NCI-H226 (cell line): ENCODE measurements around the gene DND1.
"Not testable (repeated sequence)": the region's sequence is repeated elsewhere in the genome, so short reads cannot be mapped to it uniquely, and the experiment has no call there.

Source experiments
- DNase-seq: peaks from one replicate; pipeline ENCODE4 v3.0.0-alpha.2; 2015

The DND1 gene

DNA sequence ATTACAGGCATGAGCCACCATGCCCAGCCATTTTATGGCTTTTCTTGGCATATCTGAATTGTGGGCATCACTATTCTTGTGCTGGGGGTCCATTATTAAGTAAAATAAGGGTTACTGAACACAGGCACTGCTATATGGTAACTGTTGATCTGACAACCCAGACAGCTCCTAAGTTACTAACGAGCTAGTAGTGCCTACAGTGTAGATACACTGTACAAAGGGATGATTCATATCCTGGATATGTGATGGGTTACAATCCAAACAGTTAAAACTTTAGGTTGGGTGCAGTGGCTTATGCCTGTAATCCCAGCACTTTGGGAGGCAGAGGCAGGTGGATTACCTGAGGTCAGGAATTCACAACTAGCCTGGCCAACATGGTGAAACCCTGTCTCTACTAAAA lies 44.7 kb downstream of the DND1 start:
- peak; percentile 56 for DNase-seq

DNA sequence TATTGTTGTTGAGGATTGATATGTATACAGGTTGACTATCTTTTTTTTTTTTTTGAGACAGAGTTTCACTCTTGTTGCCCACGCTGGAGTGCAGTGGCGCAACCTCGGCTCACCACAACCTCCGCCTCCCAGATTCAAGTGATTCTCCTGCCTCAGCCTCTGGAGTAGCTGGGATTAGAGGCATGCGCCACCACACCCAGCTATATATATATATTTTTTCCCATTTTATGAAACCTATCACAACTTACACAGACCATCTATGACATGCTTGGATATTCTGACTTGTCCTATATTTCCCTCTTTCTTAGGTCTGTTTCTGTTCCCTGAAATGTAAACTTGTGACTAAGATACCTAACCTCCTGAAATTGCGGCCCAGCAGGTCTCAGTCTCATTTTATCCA lies 45.4 kb downstream of the DND1 start:
- no peak for DNase-seq

- DNase-seq, result not testable (repeated sequence)
These were observed 48.5 kb downstream of the DND1 start for GRCh38 chr5:140624886-140625285.

GRCh38 chr5:140623061-140623460 lies 50.3 kb downstream of the DND1 start:
- DNase-seq, result not testable (repeated sequence)

DNA sequence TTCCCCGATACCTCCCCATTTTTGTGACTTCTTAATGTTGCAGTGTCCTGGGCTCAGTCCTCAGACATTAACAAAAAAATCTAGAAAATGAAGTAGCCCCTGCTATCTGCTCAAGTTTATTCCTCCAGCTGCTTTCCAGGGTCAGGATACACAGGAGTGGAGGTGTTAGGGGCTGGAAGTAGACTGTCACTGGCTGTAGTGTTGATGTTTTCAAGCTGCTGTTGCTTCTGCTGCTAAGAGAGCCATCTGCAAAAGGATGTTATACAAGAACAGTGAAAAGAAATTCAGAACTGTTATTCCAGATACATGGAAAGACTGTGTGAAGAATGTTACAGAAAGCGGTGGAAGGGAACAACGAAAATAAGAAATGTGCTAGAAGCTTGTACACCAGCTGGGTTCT lies 51.1 kb downstream of the DND1 start:
- DNase-seq, result no peak
